IPS-18c (cell line): Measurements from ENCODE around the gene USP19.

Experiments used
- H3K4me3 ChIP-seq: 2 replicates; pipeline ENCODE4 v1.7.0; 2013; ENCODE audit warnings: low read depth, mild to moderate bottlenecking, low read length, moderate library complexity; ENCODE audit not compliant: insufficient read depth
- H3K9me3 ChIP-seq: one replicate; pipeline ENCODE4 v1.6.1; 2013; ENCODE audit warnings: mild to moderate bottlenecking, low read length, moderate library complexity; ENCODE audit not compliant: control insufficient read depth, insufficient read depth

The USP19 gene

GRCh38 chr3:49120438-49121131 is at the start of gene USP19:
USP19 (minus strand) TSS chr3:49120823; CDS start chr3:49119145, 1,678 bp downstream.
- Histone ChIP-seq H3K9me3 (no peaks in the 10 kb centered on the region), H3K4me3 (peak within 1 kb of the TSS; percentile 99)

- H3K4me3 ChIP-seq, result peak overlapping the region; percentile 87
These were observed 46.3 kb upstream of the USP19 start for GRCh38 chr3:49166752-49167556.

GRCh38 chr3:49165771-49166751 is 45.4 kb upstream of the USP19 start, which contains the start of gene CCDC71:
CCDC71 (minus strand) TSS chr3:49166331; CDS start chr3:49164208, 2,123 bp downstream.
- Histone ChIP-seq H3K9me3 (no peaks in the 10 kb centered on the region), H3K4me3 (peak within 1 kb of the TSS; percentile 87)

More at GRCh38 chr3:49166752-49167556, 46.3 kb upstream of the USP19 start:
- no peaks in the 10 kb centered on the region for H3K9me3 ChIP-seq

GRCh38 chr3:49164983-49165720 is 44.5 kb upstream of the USP19 start:
- Histone ChIP-seq H3K9me3 (no peaks in the 10 kb centered on the region), H3K4me3 (peak overlapping the region; percentile 87)

GRCh38 chr3:49163609-49164008 is 43.0 kb upstream of the USP19 start:
- Histone ChIP-seq H3K9me3 (no peaks in the 10 kb centered on the region), H3K4me3 (no peak overlapping the region)

- no peaks in the 10 kb centered on the region for H3K9me3 ChIP-seq
- H3K4me3 ChIP-seq, result no peak overlapping the region
These were observed 42.3 kb upstream of the USP19 start for GRCh38 chr3:49162751-49163419.

GRCh38 chr3:49161808-49162530 is 41.3 kb upstream of the USP19 start:
- Histone ChIP-seq H3K9me3 (no peaks in the 10 kb centered on the region), H3K4me3 (no peak overlapping the region)

GRCh38 chr3:49161197-49161596 is 40.6 kb upstream of the USP19 start:
- Histone ChIP-seq H3K9me3 (no peaks in the 10 kb centered on the region), H3K4me3 (no peak overlapping the region)

GRCh38 chr3:49158792-49159191 is 38.2 kb upstream of the USP19 start:
- no peaks in the 10 kb centered on the region for H3K9me3 ChIP-seq

GRCh38 chr3:49158103-49158709 is 37.6 kb upstream of the USP19 start:
- H3K4me3 ChIP-seq, result no peak overlapping the region
- H3K9me3 ChIP-seq, result no peaks in the 10 kb centered on the region

More at GRCh38 chr3:49158792-49159191, 38.2 kb upstream of the USP19 start:
- H3K4me3 ChIP-seq, result no peak overlapping the region

GRCh38 chr3:49157289-49157688 is 36.7 kb upstream of the USP19 start:
- no peaks in the 10 kb centered on the region for H3K9me3 ChIP-seq
- H3K4me3 ChIP-seq, result no peak overlapping the region

GRCh38 chr3:49153349-49153912 is 32.8 kb upstream of the USP19 start:
- no peaks in the 10 kb centered on the region for H3K9me3 ChIP-seq
- no peak overlapping the region for H3K4me3 ChIP-seq

GRCh38 chr3:49151610-49152009 is 31.0 kb upstream of the USP19 start:
- Histone ChIP-seq H3K4me3 (no peak overlapping the region), H3K9me3 (no peaks in the 10 kb centered on the region)

- no peaks in the 10 kb centered on the region for H3K9me3 ChIP-seq
- H3K4me3 ChIP-seq, result no peak overlapping the region
These were observed 27.5 kb upstream of the USP19 start for GRCh38 chr3:49148159-49148558.

GRCh38 chr3:49140080-49140479 is 19.5 kb upstream of the USP19 start:
- H3K9me3 ChIP-seq, result no peaks in the 10 kb centered on the region
- H3K4me3 ChIP-seq, result no peak overlapping the region
